Measurements from ENCODE around the gene P2RX3.

The P2RX3 gene

GRCh38 chr11:57338142-57338541, at the start of gene P2RX3:
TSS of gene P2RX3 (plus strand) at chr11:57338352. CDS start at chr11:57338551, 199 bp downstream.
- H3K9ac ChIP-seq (ENCODE audit: low read length) = no peak within 1 kb of the TSS
- TF ChIP-seq EZH2 (IDR thresholded peaks at IDR 0.05; ENCODE audit: borderline replicate concordance, low read length) (no peak), CTCF (IDR thresholded peaks at IDR 0.05; ENCODE audit: low read length) (no peak)
- peaks cover 24% of the 10 kb centered on the region for H3K79me2 ChIP-seq (ENCODE audit: insufficient read depth, low read length)
- no peak within 1 kb of the TSS for H3K27ac ChIP-seq (ENCODE audit: low read depth, low read length, poor library complexity, severe bottlenecking)
- H3K4me2 ChIP-seq (ENCODE audit: low read length) = no peak within 1 kb of the TSS
- H3K36me3 ChIP-seq (ENCODE audit: insufficient read depth, low read length) = peaks cover 18% of the 10 kb centered on the region
- no peak within 1 kb of the TSS for H2AFZ ChIP-seq (ENCODE audit: low read length)
- H4K20me1 ChIP-seq (ENCODE audit: insufficient read depth, low read length) = no peaks in the 10 kb centered on the region
- no peaks in the 10 kb centered on the region for H3K27me3 ChIP-seq (ENCODE audit: insufficient read depth, low read length)
- no peaks in the 10 kb centered on the region for H3K9me2 ChIP-seq (ENCODE audit: low read depth, low read length)
- H3F3A ChIP-seq (ENCODE audit: insufficient read depth, low read length) = no peaks in the 10 kb centered on the region
- no peaks in the 10 kb centered on the region for H3K9me3 ChIP-seq (ENCODE audit: low read length)
- H3K4me1 ChIP-seq (ENCODE audit: insufficient read depth, low read length, severe bottlenecking) = peaks cover 20% of the 10 kb centered on the region
- H3K4me3 ChIP-seq (ENCODE audit: low read depth, low read length, poor library complexity, severe bottlenecking) = no peak within 1 kb of the TSS

GRCh38 chr11:57288771-57289579, 49.2 kb upstream of the P2RX3 start:
- Histone ChIP-seq H3K27me3 (ENCODE audit: insufficient read depth, low read length) (peaks cover 3% of the 10 kb centered on the region; the same call in 1 of the 2 replicates), H2AFZ (ENCODE audit: low read length) (no peak overlapping the region), H3K27ac (ENCODE audit: low read depth, low read length, poor library complexity, severe bottlenecking) (no peak overlapping the region), H4K20me1 (ENCODE audit: insufficient read depth, low read length) (no peaks in the 10 kb centered on the region), H3K4me3 (ENCODE audit: low read depth, low read length, poor library complexity, severe bottlenecking) (no peak overlapping the region), H3K4me1 (ENCODE audit: insufficient read depth, low read length, severe bottlenecking) (no peaks in the 10 kb centered on the region), H3K4me2 (ENCODE audit: low read length) (no peak overlapping the region), H3K9me2 (ENCODE audit: low read depth, low read length) (no peaks in the 10 kb centered on the region), H3K79me2 (ENCODE audit: insufficient read depth, low read length) (no peaks in the 10 kb centered on the region), H3K9me3 (ENCODE audit: low read length) (no peaks in the 10 kb centered on the region), H3F3A (ENCODE audit: insufficient read depth, low read length) (no peaks in the 10 kb centered on the region), H3K9ac (ENCODE audit: low read length) (no peak overlapping the region), H3K36me3 (ENCODE audit: insufficient read depth, low read length) (no peaks in the 10 kb centered on the region)
- TF ChIP-seq EZH2 (IDR thresholded peaks at IDR 0.05; ENCODE audit: borderline replicate concordance, low read length) (no peak), CTCF (IDR thresholded peaks at IDR 0.05; ENCODE audit: low read length) (no peak)

DNA sequence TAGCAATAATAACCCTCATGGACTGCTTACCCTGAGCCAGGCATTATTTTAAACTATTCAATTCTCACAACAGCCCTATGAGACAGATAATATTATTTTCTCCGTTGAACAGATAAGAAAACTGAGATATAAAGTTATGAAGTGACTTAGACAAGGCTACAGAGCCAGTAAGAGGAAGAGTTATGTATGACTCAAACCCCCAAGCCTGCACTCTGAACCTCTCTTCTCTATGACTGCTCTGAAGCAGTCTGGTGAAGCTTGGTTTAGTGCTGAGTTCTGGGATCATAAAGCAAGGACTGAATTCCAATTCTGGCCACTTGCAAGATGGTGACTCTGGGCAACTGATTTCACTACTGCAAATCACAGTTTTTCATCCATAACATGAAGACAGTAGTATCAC, 47.9 kb upstream of the P2RX3 start:
- H3K4me1 ChIP-seq (ENCODE audit: insufficient read depth, low read length, severe bottlenecking) = no peaks in the 10 kb centered on the region
- H3K27me3 ChIP-seq (ENCODE audit: insufficient read depth, low read length) = peaks cover 3% of the 10 kb centered on the region; the same call in 1 of the 2 replicates
- no peaks in the 10 kb centered on the region for H3F3A ChIP-seq (ENCODE audit: insufficient read depth, low read length)
- no peaks in the 10 kb centered on the region for H3K36me3 ChIP-seq (ENCODE audit: insufficient read depth, low read length)
- H3K9me3 ChIP-seq (ENCODE audit: low read length) = no peaks in the 10 kb centered on the region
- no peak overlapping the region for H3K9ac ChIP-seq (ENCODE audit: low read length)
- no peak overlapping the region for H3K27ac ChIP-seq (ENCODE audit: low read depth, low read length, poor library complexity, severe bottlenecking)
- H3K79me2 ChIP-seq (ENCODE audit: insufficient read depth, low read length) = no peaks in the 10 kb centered on the region
- no peaks in the 10 kb centered on the region for H3K9me2 ChIP-seq (ENCODE audit: low read depth, low read length)
- H2AFZ ChIP-seq (ENCODE audit: low read length) = no peak overlapping the region
- H3K4me2 ChIP-seq (ENCODE audit: low read length) = no peak overlapping the region
- TF ChIP-seq CTCF (IDR thresholded peaks at IDR 0.05; ENCODE audit: low read length) (no peak), EZH2 (IDR thresholded peaks at IDR 0.05; ENCODE audit: borderline replicate concordance, low read length) (no peak)
- no peak overlapping the region for H3K4me3 ChIP-seq (ENCODE audit: low read depth, low read length, poor library complexity, severe bottlenecking)
- H4K20me1 ChIP-seq (ENCODE audit: insufficient read depth, low read length) = no peaks in the 10 kb centered on the region
